ENCODE data around the gene CHID1. TPM values are rescaled to one million over a fixed set of nuclear protein-coding genes. Genes with fewer than 3 reads are reported as not detected.

CHID1 gene
- total RNA-seq, 2 donors from 2014 or later, result 39.4 to 81.4 TPM

GRCh38 chr11:825366-826226 is 85.0 kb downstream of the CHID1 start:
- peaks cover 0 to 2% of the 10 kb centered on the region in 2 donors for H3K36me3 ChIP-seq (replicated peaks in 1 of 2; ENCODE audit: insufficient read depth in 1 of 2, low read depth in 2 of 2)
- TF ChIP-seq POLR2A (IDR thresholded peaks at IDR 0.05), result peak in 2 of 3 donors; percentile 12 to 40
- TF ChIP-seq CTCF (IDR thresholded peaks at IDR 0.05), result no peak
- no peaks in the 10 kb centered on the region for H3K9me3 ChIP-seq
- peak; percentile 67 to 88 (median 86) for DNase-seq
- no peak overlapping the region for H3K4me3 ChIP-seq
- H3K27me3 ChIP-seq, result no peaks in the 10 kb centered on the region
- H3K27ac ChIP-seq, result peak overlapping the region; percentile 92 to 100 (median 95)
- intact Hi-C loops (cut with DNase I), result no loop called here
- 16 to 25% methylated on average over 6 to 12 of the region's 12 CpGs for WGBS, 2 donors
- H3K4me1 ChIP-seq, result peaks cover 99% of the 10 kb centered on the region
- ATAC-seq, result no peak

- intact Hi-C loops (cut with DNase I), result no loop called here
- TF ChIP-seq POLR2A (IDR thresholded peaks at IDR 0.05), result no peak
- no peak for TF ChIP-seq CTCF (IDR thresholded peaks at IDR 0.05)
- no peaks in the 10 kb centered on the region for H3K27me3 ChIP-seq
- H3K4me3 ChIP-seq, result no peak overlapping the region
- WGBS, 2 donors, result 24 to 37% methylated on average over 9 to 10 of the region's 11 CpGs
- peaks cover 0 to 2% of the 10 kb centered on the region in 2 donors for H3K36me3 ChIP-seq (replicated peaks in 1 of 2; ENCODE audit: insufficient read depth in 1 of 2, low read depth in 2 of 2)
- DNase-seq, result peak; percentile 85 to 93 (median 90)
- no peaks in the 10 kb centered on the region for H3K9me3 ChIP-seq
- peak; percentile 40 for ATAC-seq
- peak overlapping the region; percentile 92 to 100 (median 95) for H3K27ac ChIP-seq
- H3K4me1 ChIP-seq, result peaks cover 96% of the 10 kb centered on the region
Observed at GRCh38 chr11:824942-825341, 85.7 kb downstream of the CHID1 start.

- WGBS, 2 donors, result 41% methylated on average over 33 of the region's 59 CpGs; no CpG with 5 or more reads in 1 of the 2 donors
- intact Hi-C loops (cut with DNase I), result no loop called here
- Histone ChIP-seq H3K36me3 (replicated peaks in 1 of 2; ENCODE audit: insufficient read depth in 1 of 2, low read depth in 2 of 2) (peaks cover 0 to 2% of the 10 kb centered on the region in 2 donors), H3K4me1 (peaks cover 91% of the 10 kb centered on the region), H3K27ac (peak overlapping the region; percentile 92 to 100 (median 95)), H3K27me3 (no peaks in the 10 kb centered on the region), H3K4me3 (no peak overlapping the region), H3K9me3 (no peaks in the 10 kb centered on the region)
- peak; percentile 33 for ATAC-seq
- peak; percentile 57 to 79 (median 72) for TF ChIP-seq POLR2A (IDR thresholded peaks at IDR 0.05)
- TF ChIP-seq CTCF (IDR thresholded peaks at IDR 0.05), result peak in 1 of 7 experiments; percentile 5
- peak; percentile 89 to 93 (median 92) for DNase-seq
Observed at GRCh38 chr11:824292-824880, 86.2 kb downstream of the CHID1 start.

GRCh38 chr11:823441-824291 is 86.9 kb downstream of the CHID1 start:
- WGBS, 2 donors, result 38 to 72% methylated on average over 26 to 53 of the region's 53 CpGs
- ATAC-seq, result no peak
- intact Hi-C loops (cut with DNase I), result no loop called here
- DNase-seq, result no peak
- TF ChIP-seq CTCF (IDR thresholded peaks at IDR 0.05) (no peak), POLR2A (IDR thresholded peaks at IDR 0.05) (no peak)
- no peaks in the 10 kb centered on the region for H3K9me3 ChIP-seq
- no peak overlapping the region for H3K4me3 ChIP-seq
- peaks cover 88% of the 10 kb centered on the region for H3K4me1 ChIP-seq
- no peaks in the 10 kb centered on the region for H3K27me3 ChIP-seq
- H3K27ac ChIP-seq, result peak overlapping the region; percentile 92 to 100 (median 95)
- H3K36me3 ChIP-seq (replicated peaks in 1 of 2; ENCODE audit: insufficient read depth in 1 of 2, low read depth in 2 of 2), result peaks cover 0 to 2% of the 10 kb centered on the region in 2 donors

All from body of pancreas (tissue), 4 donors.